COLO668 (cell line): Measurements from ENCODE around the gene ECHS1.
A peak's percentile ranks its signal among the peaks of the same experiment; 100 is the strongest.
"Not testable (repeated sequence)": the region's sequence is repeated elsewhere in the genome, so short reads cannot be mapped to it uniquely, and the experiment has no call there.

ENCODE experiments used
- DNase-seq: peaks from one replicate; lab custom pipeline; 2025; ENCODE audit not compliant: unreplicated experiment; lab: John Stamatoyannopoulos, UW

ECHS1 gene

DNA sequence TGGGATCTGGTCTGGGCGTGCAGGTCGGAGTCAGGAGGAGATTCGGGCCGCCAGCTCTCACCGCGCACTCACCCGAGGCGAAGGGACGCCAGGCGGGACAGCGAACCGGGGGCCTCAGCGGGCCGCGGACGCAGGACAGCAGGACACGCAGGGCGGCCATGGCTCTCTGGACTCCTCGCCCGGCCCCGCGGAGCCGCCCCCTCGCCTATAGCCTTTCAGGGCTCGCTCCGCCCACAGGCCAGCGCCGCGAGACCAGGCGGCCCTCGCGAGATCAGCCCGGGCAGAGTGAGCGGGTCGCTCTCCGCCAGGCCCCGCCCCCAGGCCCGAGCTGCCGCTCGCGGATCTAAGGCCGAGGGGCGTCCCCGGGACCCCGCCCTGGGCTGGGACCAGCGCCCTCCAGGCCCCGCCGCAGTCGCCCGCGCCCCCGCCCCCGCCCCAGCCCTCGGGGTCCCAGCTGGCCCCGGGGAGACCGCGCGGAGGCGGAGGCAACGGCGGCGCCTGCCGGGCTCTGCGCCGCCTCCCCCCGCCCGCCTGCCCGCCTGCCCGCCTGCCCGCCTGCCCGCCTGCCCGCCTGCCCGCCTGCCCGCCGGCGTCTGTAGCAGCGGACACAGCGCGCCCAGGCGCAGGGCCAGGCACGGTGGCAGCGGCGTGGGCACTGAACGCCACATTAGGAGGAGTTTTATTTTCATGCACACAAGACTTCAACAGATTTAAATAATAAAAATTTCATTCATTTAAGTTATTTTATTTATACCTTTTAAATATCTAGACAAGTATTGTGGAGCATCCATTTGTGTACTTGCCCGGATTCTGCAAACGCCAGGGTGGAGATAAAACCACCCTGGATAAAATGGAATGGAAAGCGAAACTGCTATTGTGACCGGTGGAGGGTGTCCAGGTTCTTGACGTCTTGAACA, at the start of gene ECHS1:
TSS of gene ECHS1 (minus strand) at position 181 of the 917 bp plus-strand sequence. CDS start at position 160, 21 bp downstream.
- DNase-seq: peak; percentile 91

DNA sequence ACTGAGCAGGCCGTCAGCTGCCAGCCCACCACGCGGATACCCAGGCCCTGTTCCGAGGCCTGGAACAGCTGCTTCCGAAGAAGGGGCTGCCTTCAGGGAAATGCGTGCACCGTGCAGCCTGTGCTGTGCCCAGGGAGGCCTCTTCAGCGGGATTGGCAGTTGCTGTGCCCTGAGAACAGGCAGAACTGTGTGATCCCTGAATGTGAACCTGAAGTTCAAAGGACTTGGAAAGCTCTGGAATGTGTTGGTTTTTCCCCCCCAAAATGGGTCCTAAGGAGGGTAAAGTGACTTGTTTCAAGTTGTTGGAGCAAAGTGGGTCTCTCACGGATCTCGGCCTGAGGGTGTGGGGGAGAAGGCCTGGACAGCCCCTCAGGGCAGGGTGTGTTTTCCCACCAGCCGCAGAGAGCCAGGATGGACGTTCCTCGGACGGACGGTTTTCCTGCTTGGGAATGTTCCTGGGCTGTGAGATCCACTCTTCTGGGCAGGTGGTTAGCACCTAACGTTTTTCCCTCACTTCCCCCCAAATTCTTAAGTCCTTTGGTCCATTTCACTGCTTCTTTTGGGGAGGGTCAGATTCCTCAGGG, 49.2 kb upstream of the ECHS1 start:
- DNase-seq: no peak

DNA sequence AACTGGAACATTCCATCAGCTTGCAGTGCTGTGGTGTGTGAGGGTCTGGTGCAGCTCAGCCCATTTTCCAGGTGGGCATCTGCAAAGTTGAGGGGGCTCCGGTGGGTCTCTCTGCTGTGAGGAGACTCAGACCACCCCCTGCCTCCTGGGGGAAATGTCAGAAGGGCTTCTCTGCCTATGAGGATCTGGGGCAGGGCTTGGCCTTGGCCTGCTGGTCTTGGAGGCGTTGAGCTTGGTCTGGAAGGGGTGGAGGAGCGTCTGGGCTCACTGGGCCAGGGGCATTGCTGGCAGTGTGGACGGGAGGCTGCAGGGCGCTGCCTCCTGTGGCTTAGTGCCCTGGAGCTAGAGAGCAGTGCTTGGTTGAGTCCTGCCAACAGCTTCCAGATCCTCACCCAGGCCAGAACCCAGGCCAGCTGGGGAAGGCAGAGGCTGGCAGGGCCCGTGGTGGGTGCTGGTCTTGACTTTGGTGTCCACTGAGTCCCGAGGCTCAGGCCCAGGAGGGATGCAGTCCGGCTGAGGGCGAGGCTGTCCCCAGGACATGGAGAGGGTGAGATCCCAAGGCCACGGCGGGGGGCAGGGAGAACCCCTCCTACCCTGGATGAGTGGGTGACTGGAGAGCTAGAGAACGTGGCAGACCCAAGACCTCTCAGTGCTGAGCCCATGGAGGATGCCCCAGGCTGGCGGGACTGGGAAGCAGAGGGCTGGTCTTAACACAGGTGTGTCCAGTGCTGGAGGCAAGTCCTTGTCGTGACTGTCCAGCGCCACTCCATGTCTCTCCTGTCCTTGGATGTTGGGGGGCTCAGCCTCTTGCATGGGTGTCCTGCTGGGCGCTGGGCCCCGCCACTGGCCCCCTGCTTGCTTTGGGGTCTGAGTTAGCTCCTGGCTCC, 48.4 kb upstream of the ECHS1 start:
- no peak for DNase-seq

DNA sequence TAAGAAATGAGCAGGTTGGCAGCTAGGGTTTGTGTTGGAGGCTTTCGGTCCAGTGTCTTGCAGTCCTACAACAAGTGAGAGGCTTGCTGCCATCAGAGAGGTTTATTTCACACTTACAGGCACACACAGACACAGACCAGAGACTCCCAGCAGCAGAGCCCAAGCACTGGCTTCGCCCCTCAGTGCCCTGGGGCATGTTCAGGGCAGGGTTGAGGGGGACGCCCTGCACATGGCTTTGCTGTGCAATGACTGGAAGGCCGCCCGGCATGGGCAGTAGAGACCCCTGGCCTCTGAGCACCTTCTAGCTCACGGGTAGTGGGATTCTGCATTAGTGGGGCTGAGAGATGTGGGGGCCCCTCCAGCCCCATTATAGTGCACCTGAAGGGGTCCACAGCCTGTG, 47.4 kb upstream of the ECHS1 start:
- no peak for DNase-seq

DNA sequence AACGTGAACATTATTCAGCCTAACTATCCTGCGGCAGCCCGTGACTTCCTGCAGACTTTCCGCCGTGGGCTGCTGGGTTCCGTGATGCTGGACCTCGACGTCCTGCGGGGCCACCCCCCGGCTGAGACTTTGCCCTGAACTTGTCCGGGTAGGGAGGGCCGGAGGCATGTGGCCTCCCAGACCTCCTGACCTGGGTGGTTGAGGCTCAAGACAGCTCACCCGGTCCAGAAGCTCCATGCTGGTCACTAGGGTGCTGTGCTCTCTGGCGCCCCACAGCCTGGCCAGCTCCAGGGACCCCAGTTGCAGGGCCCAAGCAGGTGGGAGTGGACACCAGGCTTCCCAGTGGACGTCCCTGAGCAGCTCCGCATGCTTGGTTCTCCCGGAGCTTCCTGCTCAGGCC, 46.9 kb upstream of the ECHS1 start:
- DNase-seq: no peak

DNA sequence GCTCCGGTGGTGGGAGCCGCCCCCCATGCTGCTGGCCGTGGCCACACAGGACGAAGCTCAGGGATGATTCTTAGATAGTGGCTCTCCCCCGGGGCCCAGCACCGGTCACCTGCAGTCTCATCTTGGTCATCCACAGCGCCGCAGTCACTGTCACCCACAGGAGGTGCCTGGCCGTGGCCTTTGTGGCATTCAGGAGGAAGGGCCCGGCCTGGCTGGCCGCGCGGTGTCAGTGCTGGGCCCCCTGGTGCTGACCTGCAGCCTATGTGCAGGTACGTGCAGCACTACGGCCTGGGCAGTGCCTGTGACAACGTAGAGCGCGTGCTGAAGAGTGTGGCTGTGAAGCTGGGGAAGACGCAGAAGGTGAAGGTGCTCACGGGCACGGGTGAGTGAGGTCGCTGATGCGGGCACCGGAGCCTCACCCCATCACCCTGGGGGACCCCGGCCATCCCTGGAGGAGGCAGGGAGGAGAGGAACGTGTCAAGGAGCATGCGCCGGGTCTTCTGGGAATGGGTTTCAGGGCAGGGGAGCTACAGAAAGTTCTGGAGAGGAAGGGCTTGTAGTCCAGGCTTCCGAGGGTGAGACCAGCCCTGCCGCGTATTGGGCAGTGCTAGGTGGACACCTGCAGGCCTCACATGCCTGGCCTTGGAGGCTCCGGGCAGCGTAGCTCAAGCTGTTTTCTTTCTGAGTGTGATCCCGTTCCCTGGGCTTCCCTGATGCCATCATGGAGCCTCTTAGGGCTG, 46.2 kb upstream of the ECHS1 start:
- no peak for DNase-seq

DNA sequence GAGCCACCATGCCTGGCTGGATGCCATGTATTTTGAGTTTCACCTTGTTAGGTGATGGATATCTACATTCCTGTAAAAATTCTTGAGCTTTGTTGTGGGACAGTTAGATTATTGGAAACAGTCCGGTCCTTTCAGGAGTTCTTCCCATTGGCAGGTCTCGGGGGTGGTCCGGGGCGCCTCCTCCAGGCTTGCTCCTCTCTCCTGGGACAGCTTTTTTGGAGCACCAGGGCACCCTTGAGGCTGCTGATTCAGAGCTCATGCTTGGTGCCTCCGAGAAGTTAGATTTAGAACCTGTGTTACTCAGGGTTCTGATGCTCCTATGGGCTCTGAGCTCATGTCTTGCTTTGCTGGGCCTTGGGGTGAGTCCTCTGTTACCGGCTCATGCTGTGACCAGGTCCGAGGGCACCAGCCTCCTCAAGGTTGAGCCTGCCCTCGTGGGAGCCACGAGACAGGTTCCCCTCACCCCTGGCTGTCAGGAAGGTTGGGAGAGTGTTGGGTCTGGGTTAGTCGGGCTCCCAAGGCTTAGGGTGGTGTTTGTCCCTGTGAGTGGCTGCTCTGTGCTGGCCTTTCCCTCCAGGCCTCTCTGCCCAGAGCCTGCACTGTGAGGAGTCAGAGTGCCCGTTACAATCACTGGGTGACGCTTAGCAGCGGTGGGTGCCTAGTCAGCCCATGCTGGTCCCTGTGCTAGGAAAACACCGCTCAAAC, 45.3 kb upstream of the ECHS1 start:
- DNase-seq: no peak

DNA sequence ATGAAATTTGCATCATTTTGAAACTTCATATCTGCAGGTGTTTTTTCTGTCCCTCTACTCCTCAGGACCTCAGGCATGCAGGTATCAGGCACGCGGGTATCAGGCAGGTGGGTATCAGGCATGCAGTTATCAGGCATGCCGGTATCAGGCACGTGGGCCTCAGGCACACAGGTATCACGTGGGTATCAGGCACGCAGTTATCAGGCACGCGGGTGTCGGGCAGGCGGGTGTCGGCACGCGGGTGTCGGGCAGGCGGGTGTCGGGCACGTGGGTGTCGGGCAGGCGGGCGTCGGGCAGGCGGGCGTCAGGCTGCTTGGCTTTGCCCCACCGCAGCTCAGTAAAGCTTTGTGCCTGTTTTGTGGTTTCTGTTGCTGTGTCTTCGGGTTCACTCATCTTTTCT, 42.6 kb upstream of the ECHS1 start:
- DNase-seq: no peak

DNA sequence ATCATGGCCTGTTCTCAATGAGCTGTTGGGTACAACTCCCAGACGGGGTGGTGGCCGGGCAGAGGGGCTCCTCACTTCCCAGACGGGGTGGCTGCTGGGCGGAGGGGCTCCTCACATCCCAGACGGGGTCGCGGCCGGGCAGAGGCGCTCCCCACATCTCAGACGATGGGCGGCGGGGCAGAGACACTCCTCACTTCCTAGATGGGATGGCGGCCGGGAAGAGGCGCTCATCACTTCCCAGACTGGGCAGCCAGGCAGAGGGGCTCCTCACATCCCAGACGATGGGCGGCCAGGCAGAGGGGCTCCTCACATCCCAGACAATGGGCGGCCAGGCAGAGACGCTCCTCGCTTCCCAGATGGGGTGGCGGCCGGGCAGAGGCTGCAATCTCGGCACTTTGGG, 41.2 kb upstream of the ECHS1 start:
- DNase-seq: not testable (repeated sequence)

DNA sequence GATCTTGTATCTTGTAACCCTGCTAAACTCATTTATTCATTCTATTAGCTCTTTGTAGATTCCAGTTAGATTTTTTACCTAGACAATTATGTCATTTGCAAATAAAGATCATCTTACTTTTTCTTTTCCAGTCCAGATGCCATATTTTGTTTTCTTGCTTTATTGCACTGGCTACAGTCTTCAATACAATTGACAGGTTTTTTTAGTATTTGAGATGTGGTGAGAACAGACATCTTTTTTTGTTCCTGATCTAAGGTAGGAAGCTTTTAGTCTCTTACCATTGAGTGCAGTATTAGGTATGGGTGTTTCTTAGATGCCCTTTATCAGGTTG, 39.2 kb upstream of the ECHS1 start:
- no peak for DNase-seq

DNA sequence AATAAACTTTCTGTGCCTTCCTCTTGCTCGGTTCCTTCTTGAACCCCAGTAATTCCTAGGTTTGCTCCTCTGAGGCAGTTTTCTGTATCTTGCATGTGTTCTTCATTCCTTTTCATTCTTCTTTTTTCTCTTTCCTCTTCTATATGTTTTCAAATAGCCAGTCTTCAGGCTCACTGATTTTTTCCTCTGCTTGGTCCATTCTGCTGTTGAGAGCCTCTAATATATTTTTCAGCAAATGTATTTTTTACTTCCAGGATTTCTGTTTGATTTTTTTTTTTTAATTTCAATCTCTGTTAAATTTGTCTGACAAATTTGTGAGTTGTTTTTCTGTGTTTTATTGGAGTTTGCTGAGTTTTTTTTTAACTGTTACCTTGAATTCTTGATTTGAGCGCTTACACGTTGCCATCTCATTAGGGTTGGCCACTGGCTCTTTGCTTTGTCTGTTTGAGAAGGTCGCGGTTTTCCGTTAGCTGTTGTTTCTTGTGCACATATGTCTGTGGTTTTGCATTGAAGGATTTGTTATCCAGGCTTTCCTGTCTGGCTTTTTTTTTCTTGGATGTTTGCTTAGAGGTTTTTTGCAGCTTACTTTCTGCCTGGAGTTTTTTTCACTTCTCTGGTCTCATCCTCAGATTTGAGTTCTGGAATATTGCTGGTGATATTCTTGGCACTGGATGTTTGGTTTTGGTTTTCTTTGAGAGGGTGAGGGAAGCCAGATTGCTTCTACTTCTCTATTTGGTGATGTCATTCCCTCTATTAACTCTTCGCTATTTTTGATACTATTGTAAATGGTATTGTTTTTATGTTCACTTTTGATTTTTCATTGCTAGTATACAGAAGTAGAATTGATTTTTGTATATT, 38.6 kb upstream of the ECHS1 start:
- no peak for DNase-seq

DNA sequence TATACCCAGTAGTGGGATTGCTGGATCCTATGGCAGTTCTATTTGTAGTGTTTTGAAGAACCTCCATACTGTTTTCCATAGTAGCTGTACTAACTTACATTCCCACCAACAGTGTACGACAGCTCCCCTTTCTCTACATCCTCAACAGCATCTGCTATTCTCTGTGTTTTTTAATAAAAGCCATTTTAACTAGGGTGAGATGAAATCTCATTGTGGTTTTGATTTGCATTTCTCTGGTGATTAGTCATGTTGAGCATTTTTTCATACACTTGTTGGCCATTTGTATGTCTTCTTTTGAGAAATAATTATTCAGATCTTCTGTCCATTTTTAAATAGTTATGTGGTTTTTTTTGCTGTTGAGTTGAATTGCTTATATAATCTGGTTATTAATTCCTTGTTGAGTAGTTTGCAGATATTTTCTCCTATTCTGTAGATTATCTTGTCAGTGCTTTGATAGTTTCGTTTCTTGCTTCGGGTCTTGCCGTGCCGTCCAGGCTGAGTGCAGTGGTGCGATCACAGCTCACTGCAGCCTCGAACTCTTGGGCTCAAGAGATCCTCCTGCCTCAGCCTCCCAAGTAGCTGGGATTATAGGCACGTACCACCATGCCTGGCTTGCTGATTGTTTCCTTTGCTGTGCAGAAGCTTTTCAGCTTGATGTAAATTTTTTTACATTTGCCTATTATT, 32.8 kb upstream of the ECHS1 start:
- no peak for DNase-seq

DNA sequence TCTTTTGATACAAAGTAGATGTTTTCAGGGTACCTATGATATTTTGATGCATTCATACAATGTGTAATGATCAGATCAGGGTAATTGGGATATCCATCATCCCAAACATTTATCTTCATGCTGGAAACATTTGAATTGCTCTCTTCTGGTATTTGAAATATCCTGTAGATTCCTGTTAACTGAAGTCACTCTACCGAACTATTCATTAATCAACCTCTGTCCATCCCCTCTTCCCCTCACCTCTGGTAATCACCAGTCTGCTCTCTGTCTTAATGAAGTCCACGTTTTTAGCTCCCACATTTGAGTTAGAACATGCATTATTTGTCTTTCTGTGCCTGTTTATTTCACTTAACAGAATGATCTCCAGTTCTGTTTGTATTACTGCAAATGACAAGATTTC, 32.1 kb upstream of the ECHS1 start:
- no peak for DNase-seq

DNA sequence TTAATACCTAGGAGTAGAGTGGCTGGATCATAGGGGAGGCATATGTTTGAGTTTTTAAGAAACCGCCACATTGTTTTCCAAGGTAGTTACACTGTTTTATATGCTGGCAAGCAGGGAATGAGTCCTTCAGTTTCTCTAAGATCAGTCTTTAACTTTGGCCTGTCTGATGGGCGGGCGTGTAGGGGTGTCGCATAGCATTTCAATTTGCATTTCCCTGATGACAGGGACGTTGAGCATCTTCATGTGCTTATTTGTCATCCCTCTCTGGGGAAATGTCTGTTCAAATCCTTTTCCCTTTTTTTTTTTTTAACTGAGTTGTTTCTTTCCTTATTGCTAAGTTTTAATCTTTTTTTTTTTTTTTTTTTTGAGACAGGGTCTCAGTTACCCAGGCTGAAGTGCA, 30.6 kb upstream of the ECHS1 start:
- DNase-seq: no peak

DNA sequence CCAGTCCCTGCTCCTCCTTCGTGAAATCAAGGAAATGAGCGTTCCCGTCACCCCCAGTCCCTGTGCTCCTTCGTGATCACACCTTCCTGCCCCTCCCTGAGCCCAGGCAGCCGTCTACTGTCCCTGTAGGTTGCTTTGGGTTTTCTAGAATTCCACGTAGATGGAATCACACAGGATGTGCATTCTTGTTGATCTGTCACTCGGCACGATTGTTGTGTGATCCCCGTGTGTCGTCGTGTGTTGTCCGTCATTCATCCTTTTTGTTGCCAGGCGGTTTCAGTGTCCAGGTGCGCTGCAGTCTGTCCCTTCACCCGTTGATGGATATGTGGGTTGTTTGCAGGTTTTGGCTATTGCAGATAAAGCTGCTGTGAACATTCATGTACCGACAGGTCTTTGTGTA, 30.2 kb upstream of the ECHS1 start:
- DNase-seq: no peak

DNA sequence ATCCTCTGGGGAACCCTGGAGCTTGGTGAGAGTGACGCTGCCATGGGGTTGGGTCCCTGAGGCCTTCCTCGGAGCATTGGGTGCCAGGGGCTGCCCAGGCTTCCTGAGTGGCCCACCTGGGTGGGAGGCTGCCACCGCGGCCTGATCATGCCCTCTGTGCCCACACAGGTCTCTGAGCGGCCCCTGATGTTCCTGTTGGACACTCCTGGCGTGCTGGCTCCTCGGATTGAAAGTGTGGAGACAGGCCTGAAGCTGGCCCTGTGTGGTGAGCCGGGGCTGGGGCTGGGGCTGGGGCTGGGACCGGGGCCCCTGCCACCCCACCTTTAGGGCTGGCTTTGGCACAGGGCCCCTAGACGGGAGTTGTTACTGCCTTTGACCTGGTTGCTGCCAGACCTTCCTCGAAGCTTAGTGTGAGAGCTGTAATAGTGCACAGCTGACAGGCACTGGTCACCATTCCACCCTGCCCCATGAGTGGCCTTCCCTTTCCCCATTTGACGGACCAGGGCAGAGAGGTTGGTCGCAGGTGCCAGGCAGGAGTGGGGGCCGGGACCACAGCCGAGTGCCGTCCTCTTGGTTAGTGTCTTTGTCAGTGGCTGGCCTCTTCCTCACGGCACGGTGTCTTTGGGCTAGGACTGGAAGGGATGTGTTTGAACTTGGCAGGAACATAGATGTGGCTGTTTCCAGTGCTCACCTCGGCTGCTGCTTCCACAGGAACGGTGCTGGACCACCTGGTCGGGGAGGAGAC, 29.0 kb upstream of the ECHS1 start:
- no peak for DNase-seq

DNA sequence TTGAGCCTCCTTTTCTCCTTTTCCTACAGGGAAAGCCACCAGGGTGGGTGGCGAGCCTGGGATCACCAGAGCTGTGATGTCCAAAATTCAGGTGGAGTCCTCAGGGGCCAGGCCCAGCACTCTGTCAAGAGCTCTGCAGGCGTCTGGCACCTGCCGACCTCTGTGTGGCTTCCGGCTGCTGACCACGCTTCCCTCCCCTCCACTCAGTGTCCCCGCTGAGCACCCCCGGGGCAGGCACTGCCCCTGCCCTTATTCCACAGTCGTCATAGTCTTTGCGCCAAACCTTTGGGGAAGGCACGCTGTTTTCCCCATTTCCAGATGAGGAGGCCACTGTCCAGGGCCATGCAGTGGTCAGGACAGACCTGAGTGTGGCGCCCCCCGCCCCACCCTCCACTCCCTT, 28.3 kb upstream of the ECHS1 start:
- no peak for DNase-seq
